ENCODE measurements around the gene CHAF1A. TPM values are rescaled to one million over a fixed set of nuclear protein-coding genes. Genes with fewer than 3 reads are reported as not detected.

CHAF1A gene
- total RNA-seq, 1 donor from 2014 or later = 5.1 TPM

DNA sequence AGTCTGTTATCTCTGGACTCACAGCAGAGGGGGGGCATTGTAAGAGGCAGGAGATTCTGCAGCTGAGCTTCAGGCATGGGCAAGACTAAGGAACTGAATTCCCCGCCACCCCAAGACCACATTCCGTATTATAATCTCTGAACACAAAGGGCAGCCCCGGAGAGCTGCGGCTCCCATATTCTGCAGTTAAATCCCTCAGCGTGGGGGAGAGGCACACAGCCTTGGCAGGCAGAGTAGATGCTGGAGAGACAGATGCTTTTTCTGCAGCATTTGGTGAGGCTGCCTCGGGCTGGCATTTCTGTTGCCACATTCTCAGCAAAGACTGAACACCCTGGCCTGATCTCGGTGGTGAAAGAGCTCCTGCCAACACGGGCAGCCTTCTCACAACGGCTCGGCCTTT lies 12.9 kb downstream of the CHAF1A start:
- TF ChIP-seq, protein P1, sequence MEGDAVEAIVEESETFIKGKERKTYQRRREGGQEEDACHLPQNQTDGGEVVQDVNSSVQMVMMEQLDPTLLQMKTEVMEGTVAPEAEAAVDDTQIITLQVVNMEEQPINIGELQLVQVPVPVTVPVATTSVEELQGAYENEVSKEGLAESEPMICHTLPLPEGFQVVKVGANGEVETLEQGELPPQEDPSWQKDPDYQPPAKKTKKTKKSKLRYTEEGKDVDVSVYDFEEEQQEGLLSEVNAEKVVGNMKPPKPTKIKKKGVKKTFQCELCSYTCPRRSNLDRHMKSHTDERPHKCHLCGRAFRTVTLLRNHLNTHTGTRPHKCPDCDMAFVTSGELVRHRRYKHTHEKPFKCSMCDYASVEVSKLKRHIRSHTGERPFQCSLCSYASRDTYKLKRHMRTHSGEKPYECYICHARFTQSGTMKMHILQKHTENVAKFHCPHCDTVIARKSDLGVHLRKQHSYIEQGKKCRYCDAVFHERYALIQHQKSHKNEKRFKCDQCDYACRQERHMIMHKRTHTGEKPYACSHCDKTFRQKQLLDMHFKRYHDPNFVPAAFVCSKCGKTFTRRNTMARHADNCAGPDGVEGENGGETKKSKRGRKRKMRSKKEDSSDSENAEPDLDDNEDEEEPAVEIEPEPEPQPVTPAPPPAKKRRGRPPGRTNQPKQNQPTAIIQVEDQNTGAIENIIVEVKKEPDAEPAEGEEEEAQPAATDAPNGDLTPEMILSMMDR (IDR thresholded peaks at IDR 0.05; ENCODE audit: borderline replicate concordance) = no peak
- Histone ChIP-seq H3K27me3 (ENCODE audit: low read depth) (no peaks in the 10 kb centered on the region), H3K4me1 (peaks cover 8% of the 10 kb centered on the region), H3K36me3 (no peaks in the 10 kb centered on the region), H3K4me3 (no peak overlapping the region), H3K27ac (replicated peaks) (no peak overlapping the region), H3K9me3 (replicated peaks) (no peaks in the 10 kb centered on the region)
- intact Hi-C loops (cut with micrococcal nuclease) = no loop called here
- no peak for DNase-seq

DNA sequence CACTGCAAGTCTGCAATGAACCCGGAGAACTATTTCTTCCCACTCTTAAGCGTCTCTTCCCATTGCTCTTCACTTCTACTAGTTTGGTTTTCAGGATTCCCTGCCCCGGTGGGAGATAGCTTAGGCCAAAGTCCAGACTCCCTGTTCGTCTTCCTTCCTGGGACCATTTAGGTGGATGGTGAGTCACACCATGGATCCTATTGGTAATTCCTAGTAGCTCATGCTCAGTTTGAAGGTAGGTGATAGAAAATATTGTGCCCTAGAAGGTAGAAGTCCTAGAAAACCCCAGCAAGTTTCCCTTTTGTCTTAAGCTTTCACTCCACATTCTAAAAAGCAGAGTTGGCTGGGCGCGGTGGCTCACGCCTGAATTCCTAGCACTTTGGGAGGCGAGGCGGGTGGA lies 13.8 kb downstream of the CHAF1A start:
- Histone ChIP-seq H3K27ac (replicated peaks) (no peak overlapping the region), H3K36me3 (no peaks in the 10 kb centered on the region), H3K9me3 (replicated peaks) (no peaks in the 10 kb centered on the region), H3K4me3 (no peak overlapping the region), H3K27me3 (ENCODE audit: low read depth) (no peaks in the 10 kb centered on the region), H3K4me1 (peaks cover 8% of the 10 kb centered on the region)
- intact Hi-C loops (cut with micrococcal nuclease) = no loop called here
- DNase-seq = no peak
- TF ChIP-seq, protein P1 (IDR thresholded peaks at IDR 0.05; ENCODE audit: borderline replicate concordance) = no peak

DNA sequence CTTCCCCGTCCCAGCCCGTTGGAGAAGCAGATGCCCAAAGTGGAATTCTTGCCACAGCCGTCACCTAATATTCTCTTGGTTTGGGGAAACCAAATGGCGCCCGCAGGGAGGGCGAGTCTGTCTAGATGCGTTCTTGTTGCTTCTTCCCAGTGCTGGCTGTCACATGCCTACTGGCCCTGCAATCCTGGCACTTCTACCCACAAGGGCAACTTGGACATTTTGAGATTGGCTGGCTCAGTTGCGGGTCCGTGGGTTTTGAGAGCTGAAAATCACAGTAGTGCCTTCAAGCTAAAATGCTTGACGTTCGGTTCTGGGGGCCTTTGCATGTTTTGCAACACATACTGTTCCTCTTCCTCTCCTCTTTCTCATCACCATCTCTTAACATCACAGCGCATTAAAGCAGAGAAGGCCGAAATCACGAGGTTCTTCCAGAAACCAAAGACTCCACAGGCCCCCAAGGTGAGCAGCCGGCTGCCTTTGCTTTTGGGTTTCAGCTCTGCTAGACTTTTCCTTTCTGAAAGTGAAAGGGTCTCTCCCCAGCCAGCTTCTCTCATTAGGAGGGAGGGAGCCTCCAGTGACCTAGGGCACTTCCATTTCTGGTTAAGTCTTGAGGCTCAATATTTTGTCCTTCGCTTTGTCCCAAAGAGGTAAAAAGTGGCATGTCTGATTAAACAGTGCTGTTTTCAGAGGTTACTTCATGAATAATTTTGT lies 21.1 kb downstream of the CHAF1A start:
- H3K9me3 ChIP-seq (replicated peaks) = no peaks in the 10 kb centered on the region
- TF ChIP-seq, protein P1 (IDR thresholded peaks at IDR 0.05; ENCODE audit: borderline replicate concordance) = no peak
- no peak overlapping the region for H3K4me3 ChIP-seq
- no peaks in the 10 kb centered on the region for H3K27me3 ChIP-seq (ENCODE audit: low read depth)
- no peaks in the 10 kb centered on the region for H3K4me1 ChIP-seq
- H3K36me3 ChIP-seq = peaks cover 10% of the 10 kb centered on the region
- DNase-seq = no peak
- intact Hi-C loops (cut with micrococcal nuclease) = no loop called here
- H3K27ac ChIP-seq (replicated peaks) = no peak overlapping the region

DNA sequence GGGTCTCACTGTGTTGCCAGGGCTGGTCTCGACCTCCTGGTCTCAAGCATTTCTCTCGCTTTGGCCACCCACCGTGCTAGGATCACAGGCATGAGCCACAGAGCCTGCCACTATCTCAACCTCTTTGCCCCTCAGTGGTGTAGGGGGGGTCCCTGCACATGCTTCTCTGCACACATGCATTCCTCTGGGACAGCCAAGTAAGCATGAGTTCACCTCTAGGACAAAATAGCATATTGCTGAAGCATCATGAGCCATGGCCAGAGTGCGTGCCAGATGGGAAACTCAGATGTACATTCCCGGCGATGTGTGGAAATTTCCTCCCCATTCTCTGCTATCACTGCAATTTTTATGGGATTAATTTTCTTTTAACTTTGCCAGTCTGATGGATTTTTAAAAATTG lies 23.1 kb downstream of the CHAF1A start:
- Histone ChIP-seq H3K27ac (replicated peaks) (no peak overlapping the region), H3K27me3 (ENCODE audit: low read depth) (no peaks in the 10 kb centered on the region), H3K4me1 (no peaks in the 10 kb centered on the region), H3K4me3 (no peak overlapping the region), H3K9me3 (replicated peaks) (no peaks in the 10 kb centered on the region), H3K36me3 (peaks cover 24% of the 10 kb centered on the region)
- TF ChIP-seq, protein P1 (IDR thresholded peaks at IDR 0.05; ENCODE audit: borderline replicate concordance) = no peak
- DNase-seq = no peak
- intact Hi-C loops (cut with micrococcal nuclease) = no loop called here

DNA sequence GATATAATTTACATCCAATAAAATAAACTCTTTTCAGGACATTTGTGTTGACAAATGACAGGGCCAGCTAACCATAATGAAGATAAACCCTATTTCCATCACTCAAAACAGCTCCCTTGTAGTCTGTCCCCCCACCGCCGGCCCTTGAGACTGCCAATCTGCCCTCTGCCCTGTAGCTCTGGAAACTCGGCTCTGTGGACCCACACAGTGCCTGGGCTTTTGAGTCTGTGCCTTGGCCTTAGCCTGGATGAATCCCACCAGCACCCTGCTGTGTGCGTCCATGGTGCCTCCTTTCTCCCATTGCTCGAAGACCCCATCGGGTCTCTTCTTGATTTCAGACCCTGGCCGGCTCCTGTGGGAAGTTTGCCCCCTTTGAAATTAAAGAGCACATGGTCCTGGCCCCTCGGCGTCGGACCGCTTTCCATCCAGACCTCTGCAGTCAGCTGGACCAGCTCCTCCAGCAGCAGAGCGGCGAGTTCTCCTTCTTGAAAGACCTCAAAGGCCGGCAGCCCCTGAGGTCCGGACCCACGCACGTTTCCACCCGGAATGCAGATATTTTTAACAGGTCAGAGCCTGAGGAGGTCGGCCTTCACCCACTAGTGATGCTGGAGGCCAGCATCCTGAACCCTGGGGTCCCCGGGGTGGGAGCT lies 26.0 kb downstream of the CHAF1A start:
- Histone ChIP-seq H3K36me3 (peaks cover 34% of the 10 kb centered on the region), H3K27me3 (ENCODE audit: low read depth) (no peaks in the 10 kb centered on the region)
- DNase-seq = no peak

More for the DNA sequence above, 26.0 kb downstream of the CHAF1A start:
- intact Hi-C loops (cut with micrococcal nuclease) = no loop called here
- Histone ChIP-seq H3K27ac (replicated peaks) (no peak overlapping the region), H3K9me3 (replicated peaks) (no peaks in the 10 kb centered on the region), H3K4me1 (no peaks in the 10 kb centered on the region), H3K4me3 (no peak overlapping the region)
- TF ChIP-seq, protein P1 (IDR thresholded peaks at IDR 0.05; ENCODE audit: borderline replicate concordance) = no peak
